OCI-LY1 (cell line): ENCODE measurements around the gene CBX6.

Experiments
- H2AFZ ChIP-seq: fragments of 200-600 bp; sonication (generic), shearing (Covaris generic); 2 replicates; pipeline ENCODE4 v1.6.0; 2014; ENCODE audit warnings: antibody characterized with exemption, mild to moderate bottlenecking, low read length
- H3F3A ChIP-seq: fragments of 200-600 bp; sonication (generic), shearing (Covaris generic); 2 replicates; pipeline ENCODE4 v1.6.0; 2014; ENCODE audit warnings: mild to moderate bottlenecking, antibody characterized with exemption, low read length, moderate library complexity; ENCODE audit not compliant: insufficient read depth
- H3K27ac ChIP-seq: fragments of 200-600 bp; sonication (generic); 2 replicates; pipeline ENCODE4 v1.5.1; 2014; ENCODE audit warnings: low read length, mixed run types, mild to moderate bottlenecking, low read depth; ENCODE audit not compliant: poor library complexity, severe bottlenecking
- H3K27me3 ChIP-seq: fragments of 200-600 bp; sonication (generic); 2 replicates; pipeline ENCODE4 v1.6.0; 2014; ENCODE audit warnings: antibody characterized with exemption, mild to moderate bottlenecking, low read length, moderate library complexity; ENCODE audit not compliant: insufficient read depth
- H3K36me3 ChIP-seq: fragments of 200-600 bp; sonication (generic); 2 replicates; pipeline ENCODE4 v1.6.1; 2014; ENCODE audit warnings: mild to moderate bottlenecking, antibody characterized with exemption, low read length, moderate library complexity, mixed read lengths; ENCODE audit not compliant: insufficient read depth
- H3K4me1 ChIP-seq: fragments of 200-600 bp; sonication (generic); 2 replicates; pipeline ENCODE4 v1.5.1; 2014; ENCODE audit warnings: mild to moderate bottlenecking, low read length, moderate library complexity; ENCODE audit not compliant: insufficient read depth, severe bottlenecking
- H3K4me2 ChIP-seq: fragments of 200-600 bp; sonication (generic), shearing (Covaris generic); 2 replicates; pipeline ENCODE4 v1.6.1; 2014; ENCODE audit warnings: low read length
- H3K4me3 ChIP-seq: fragments of 200-600 bp; sonication (generic); 2 replicates; pipeline ENCODE4 v1.5.1; 2014; ENCODE audit warnings: low read length, low read depth, mild to moderate bottlenecking, mixed read lengths; ENCODE audit not compliant: poor library complexity, severe bottlenecking
- H3K79me2 ChIP-seq: fragments of 200-600 bp; shearing (Covaris generic); 2 replicates; pipeline ENCODE4 v1.6.1; 2016; ENCODE audit warnings: mixed run types, low read length, mixed read lengths; ENCODE audit not compliant: insufficient read depth
- H3K9ac ChIP-seq: fragments of 200-600 bp; sonication (generic), shearing (Covaris generic); 2 replicates; pipeline ENCODE4 v1.6.1; 2014; ENCODE audit warnings: mild to moderate bottlenecking, low read length, mixed read lengths
- H3K9me2 ChIP-seq: fragments of 200-600 bp; sonication (generic), shearing (Covaris generic); 2 replicates; pipeline ENCODE4 v1.6.1; 2014; ENCODE audit warnings: low read depth, mild to moderate bottlenecking, low read length, mixed read lengths
- H3K9me3 ChIP-seq: fragments of 200-600 bp; shearing (Covaris generic); 2 replicates; pipeline ENCODE4 v1.6.1; 2014; ENCODE audit warnings: low read length, mixed read lengths
- H4K20me1 ChIP-seq: fragments of 200-600 bp; sonication (generic), shearing (Covaris generic); 2 replicates; pipeline ENCODE4 v1.6.0; 2016; ENCODE audit warnings: mild to moderate bottlenecking, low read length; ENCODE audit not compliant: insufficient read depth
- CTCF ChIP-seq: fragments of 200-600 bp; sonication (generic), shearing (Covaris generic); IDR thresholded peaks from 2 replicates; pipeline ENCODE4 v1.5.1; 2017; ENCODE audit warnings: mild to moderate bottlenecking, antibody characterized with exemption, low read length, moderate library complexity, mixed read lengths
- EZH2 ChIP-seq: fragments of 200-600 bp; sonication (generic), shearing (Covaris generic); IDR thresholded peaks from 2 replicates; pipeline ENCODE4 v1.8.0; 2017; ENCODE audit warnings: borderline replicate concordance, mixed run types, mild to moderate bottlenecking, antibody characterized with exemption, low read length, moderate library complexity, mixed read lengths

CBX6 gene

GRCh38 chr22:38867471-38868285 is 4.3 kb downstream of the CBX6 start:
- no peak for TF ChIP-seq CTCF
- TF ChIP-seq EZH2: no peak
- Histone ChIP-seq H3K4me2 (no peak overlapping the region), H3K27ac (no peak overlapping the region), H2AFZ (no peak overlapping the region), H4K20me1 (no peaks in the 10 kb centered on the region), H3K27me3 (no peaks in the 10 kb centered on the region), H3F3A (no peaks in the 10 kb centered on the region), H3K9me3 (no peaks in the 10 kb centered on the region), H3K4me1 (peaks cover 26% of the 10 kb centered on the region), H3K79me2 (no peaks in the 10 kb centered on the region), H3K36me3 (peaks cover 44% of the 10 kb centered on the region), H3K4me3 (no peak overlapping the region), H3K9me2 (no peaks in the 10 kb centered on the region), H3K9ac (no peak overlapping the region)

GRCh38 chr22:38867124-38867455 is 4.9 kb downstream of the CBX6 start:
- Histone ChIP-seq H3K36me3 (peaks cover 44% of the 10 kb centered on the region), H3K9me2 (no peaks in the 10 kb centered on the region), H3F3A (no peaks in the 10 kb centered on the region), H3K27me3 (no peaks in the 10 kb centered on the region), H3K9me3 (no peaks in the 10 kb centered on the region), H3K4me3 (no peak overlapping the region), H4K20me1 (no peaks in the 10 kb centered on the region), H3K27ac (no peak overlapping the region), H3K9ac (no peak overlapping the region), H2AFZ (no peak overlapping the region), H3K4me2 (no peak overlapping the region), H3K79me2 (no peaks in the 10 kb centered on the region), H3K4me1 (peaks cover 22% of the 10 kb centered on the region)
- TF ChIP-seq CTCF (no peak), EZH2 (no peak)

- H4K20me1 ChIP-seq: no peaks in the 10 kb centered on the region
Measured at GRCh38 chr22:38866399-38867123, 5.5 kb downstream of the CBX6 start.

More at GRCh38 chr22:38866399-38867123, 5.5 kb downstream of the CBX6 start:
- H3K9me3 ChIP-seq: no peaks in the 10 kb centered on the region
- H3K79me2 ChIP-seq: no peaks in the 10 kb centered on the region
- H3K9me2 ChIP-seq: no peaks in the 10 kb centered on the region
- no peaks in the 10 kb centered on the region for H3F3A ChIP-seq
- H3K4me3 ChIP-seq: no peak overlapping the region
- H2AFZ ChIP-seq: no peak overlapping the region
- H3K9ac ChIP-seq: no peak overlapping the region
- H3K27ac ChIP-seq: no peak overlapping the region
- H3K4me1 ChIP-seq: peaks cover 22% of the 10 kb centered on the region
- peaks cover 44% of the 10 kb centered on the region for H3K36me3 ChIP-seq
- H3K4me2 ChIP-seq: no peak overlapping the region
- TF ChIP-seq CTCF: no peak
- TF ChIP-seq EZH2: no peak
- no peaks in the 10 kb centered on the region for H3K27me3 ChIP-seq
